SK-N-DZ (cell line): Measurements from ENCODE around the gene TBC1D3L. TPM values are rescaled to one million over a fixed set of nuclear protein-coding genes. Genes with fewer than 3 reads are reported as not detected.
"Not testable (repeated sequence)": the region's sequence is repeated elsewhere in the genome, so short reads cannot be mapped to it uniquely, and the experiment has no call there.

Source experiments
- DNase-seq: peaks from one replicate; pipeline ENCODE4 v3.0.0-alpha.2; 2015; ENCODE audit warnings: low spot score
- polyA plus RNA-seq, 2 experiments: library from polyadenylated mRNA; depleted of rRNA; stranded (reverse); fragments of >200 nt; gene quantifications; 2 replicates each; pipeline ENCODE4 v1.2.3, GENCODE V29; 2014
- small RNA-seq, 2 experiments: library from RNA; depleted of rRNA; stranded (forward); fragments of <200 nt; gene quantifications; one replicate each; pipeline ENCODE3, GENCODE V24; 2014

The TBC1D3L gene
- polyA plus RNA-seq (2014; cell fraction: cytosol; rRNA removed), result 2.2 and 4.9 TPM in 2 replicates
- polyA plus RNA-seq (2014; cell fraction: nucleus; rRNA removed), result 33.6 and 42.2 TPM in 2 replicates

- not testable (repeated sequence) for DNase-seq
Measured at GRCh38 chr17:37988960-37989359, at the start of gene TBC1D3L. TSS of gene TBC1D3L (minus strand) at chr17:37989060. CDS start at chr17:37987520, 1,540 bp downstream.

GRCh38 chr17:38003676-38004075 lies 14.8 kb upstream of the TBC1D3L start, which contains the start of gene TBC1D3D:
TSS of gene TBC1D3D (plus strand) at chr17:38003976. CDS start at chr17:38005561, 1,585 bp downstream.
- not testable (repeated sequence) for DNase-seq

Small RNAs within 50 kb of the gene (small RNA-seq; reads per million reads assigned to genes)
- gene RF00001, result 0 reads per million in 2 experiments
